GM19463 (cell line): ENCODE results near the gene YPEL2.

Experiments
- ATAC-seq: cut with Tn5 transposase; IDR thresholded peaks from one replicate; pipeline ENCODE4 v1.9.1; 2021; ENCODE audit warnings: mild to moderate bottlenecking, moderate library complexity; ENCODE audit not compliant: unreplicated experiment

Gene YPEL2

GRCh38 chr17:59426031-59426430, 94.6 kb downstream of the YPEL2 start:
- ATAC-seq: no peak

GRCh38 chr17:59427425-59427921, 96.0 kb downstream of the YPEL2 start:
- no peak for ATAC-seq

- no peak for ATAC-seq
These were observed 96.5 kb downstream of the YPEL2 start for GRCh38 chr17:59427996-59428395.

- no peak for ATAC-seq
These were observed 97.5 kb downstream of the YPEL2 start for GRCh38 chr17:59428916-59429485.

GRCh38 chr17:59431601-59432000, 100.1 kb downstream of the YPEL2 start:
- ATAC-seq: no peak

- no peak for ATAC-seq
These were observed 101.2 kb downstream of the YPEL2 start for GRCh38 chr17:59432657-59433056.

- no peak for ATAC-seq
These were observed 102.1 kb downstream of the YPEL2 start for GRCh38 chr17:59433586-59433985.

- no peak for ATAC-seq
These were observed 103.0 kb downstream of the YPEL2 start for GRCh38 chr17:59434429-59434828.

- ATAC-seq: no peak
These were observed 103.8 kb downstream of the YPEL2 start for GRCh38 chr17:59435238-59435637.

GRCh38 chr17:59436900-59437299, 105.4 kb downstream of the YPEL2 start:
- ATAC-seq: no peak

- no peak for ATAC-seq
These were observed 106.4 kb downstream of the YPEL2 start for GRCh38 chr17:59437791-59438281.

- ATAC-seq: no peak
These were observed 107.8 kb downstream of the YPEL2 start for GRCh38 chr17:59439262-59439661.

GRCh38 chr17:59439741-59440211, 108.3 kb downstream of the YPEL2 start:
- no peak for ATAC-seq

GRCh38 chr17:59440757-59441463, 109.5 kb downstream of the YPEL2 start:
- ATAC-seq: peak; percentile 73

- no peak for ATAC-seq
These were observed 110.1 kb downstream of the YPEL2 start for GRCh38 chr17:59441464-59442096.

GRCh38 chr17:59443106-59443505, 111.7 kb downstream of the YPEL2 start:
- no peak for ATAC-seq
